ENCODE measurements around the gene ZBTB20. TPM values are rescaled to one million over a fixed set of nuclear protein-coding genes. Genes with fewer than 3 reads are reported as not detected.

The ZBTB20 gene
- total RNA-seq, 1 donor from 2014 or later = 19.1 TPM

DNA sequence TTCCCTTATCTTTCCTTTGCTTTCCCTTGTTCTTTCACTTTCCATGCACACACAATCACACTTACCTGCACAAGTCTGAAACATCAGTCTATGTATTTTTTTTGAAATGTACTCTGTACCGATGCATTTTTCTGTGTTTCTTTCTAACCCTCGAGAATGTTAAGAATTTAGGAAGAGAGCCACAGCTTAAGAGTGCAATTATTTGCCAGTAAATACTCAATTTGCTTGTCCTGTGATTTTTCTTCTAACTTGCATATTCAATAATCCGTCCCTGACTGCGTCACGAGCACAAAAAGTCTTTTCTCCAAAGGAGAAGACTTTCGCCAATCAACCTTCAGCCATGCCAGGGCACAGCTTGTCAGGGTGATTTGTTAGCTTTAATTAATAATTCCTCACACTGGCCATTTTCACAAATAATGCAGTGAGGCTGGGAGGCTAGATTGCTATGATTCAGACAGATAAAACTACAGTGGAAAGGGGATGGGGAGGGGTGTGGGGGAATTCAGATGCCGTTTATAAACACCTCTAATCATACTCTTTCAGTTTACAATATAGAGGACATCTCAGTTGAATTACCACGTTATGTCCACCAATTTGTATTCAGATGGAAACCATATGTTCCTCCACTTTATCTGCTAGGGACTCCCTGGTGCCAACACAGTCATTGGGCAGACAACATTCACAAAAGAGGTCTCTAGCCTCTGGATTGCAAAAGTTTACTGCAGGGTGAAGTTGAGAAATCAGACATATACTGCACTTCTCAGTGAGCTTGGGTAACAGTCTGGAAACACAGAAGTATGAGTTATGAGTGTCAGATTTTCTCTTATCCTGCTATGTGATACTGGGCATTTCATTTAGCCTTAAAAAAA lies 388.0 kb downstream of the ZBTB20 start:
- no peak for DNase-seq (ENCODE audit: extremely low spot score, unreplicated experiment)

GRCh38 chr3:114756506-114757279 lies 390.4 kb downstream of the ZBTB20 start:
- no peak for TF ChIP-seq CTCF (IDR thresholded peaks at IDR 0.05)
- DNase-seq (ENCODE audit: extremely low spot score, unreplicated experiment) = no peak

More for the DNA sequence above, 388.0 kb downstream of the ZBTB20 start:
- H3K9me3 Mint-ChIP-seq (ENCODE audit: unreplicated experiment) = no peaks in the 10 kb centered on the region
- H3K4me1 Mint-ChIP-seq (ENCODE audit: unreplicated experiment) = peaks cover 15% of the 10 kb centered on the region
- H3K36me3 Mint-ChIP-seq (ENCODE audit: unreplicated experiment) = no peaks in the 10 kb centered on the region
- no peak for TF ChIP-seq CTCF (IDR thresholded peaks at IDR 0.05)
- peak overlapping the region; percentile 1 for H3K27ac Mint-ChIP-seq (ENCODE audit: unreplicated experiment)
- H3K4me3 Mint-ChIP-seq (ENCODE audit: unreplicated experiment) = no peak overlapping the region
- no peaks in the 10 kb centered on the region for H3K27me3 Mint-ChIP-seq (ENCODE audit: unreplicated experiment)

DNA sequence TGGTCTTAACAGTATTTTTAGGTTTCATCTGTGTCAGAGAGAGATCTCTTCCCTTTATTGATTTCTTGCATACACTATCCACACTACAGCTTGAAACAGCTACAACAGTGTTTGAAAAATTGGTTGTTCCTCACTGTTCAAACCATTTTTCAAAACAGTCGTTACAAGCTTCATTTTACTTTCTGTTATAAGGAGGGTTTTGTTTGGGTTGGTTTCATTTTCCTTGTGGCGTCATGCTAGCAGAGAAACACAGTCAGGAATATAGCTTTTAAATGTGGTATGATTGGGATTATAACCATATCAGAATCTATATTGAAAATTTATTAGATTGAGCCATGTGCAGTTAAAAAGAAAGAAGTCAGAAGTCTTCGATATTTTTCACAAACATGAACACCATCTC lies 400.6 kb downstream of the ZBTB20 start:
- peaks cover 2% of the 10 kb centered on the region for H3K36me3 Mint-ChIP-seq (ENCODE audit: unreplicated experiment)
- DNase-seq (ENCODE audit: extremely low spot score, unreplicated experiment) = no peak
- peaks cover 12% of the 10 kb centered on the region for H3K4me1 Mint-ChIP-seq (ENCODE audit: unreplicated experiment)
- peak overlapping the region; percentile 65 for H3K27ac Mint-ChIP-seq (ENCODE audit: unreplicated experiment)
- TF ChIP-seq CTCF (IDR thresholded peaks at IDR 0.05) = no peak
- H3K9me3 Mint-ChIP-seq (ENCODE audit: unreplicated experiment) = no peaks in the 10 kb centered on the region
- H3K27me3 Mint-ChIP-seq (ENCODE audit: unreplicated experiment) = no peaks in the 10 kb centered on the region
- no peak overlapping the region for H3K4me3 Mint-ChIP-seq (ENCODE audit: unreplicated experiment)

More at GRCh38 chr3:114756506-114757279, 390.4 kb downstream of the ZBTB20 start:
- Mint-ChIP-seq H3K36me3 (ENCODE audit: unreplicated experiment) (no peaks in the 10 kb centered on the region), H3K27me3 (ENCODE audit: unreplicated experiment) (no peaks in the 10 kb centered on the region), H3K27ac (ENCODE audit: unreplicated experiment) (no peak overlapping the region), H3K4me3 (ENCODE audit: unreplicated experiment) (no peak overlapping the region), H3K4me1 (ENCODE audit: unreplicated experiment) (peaks cover 16% of the 10 kb centered on the region), H3K9me3 (ENCODE audit: unreplicated experiment) (no peaks in the 10 kb centered on the region)

GRCh38 chr3:114745322-114746240 lies 401.5 kb downstream of the ZBTB20 start:
- H3K27me3 Mint-ChIP-seq (ENCODE audit: unreplicated experiment) = no peaks in the 10 kb centered on the region
- H3K9me3 Mint-ChIP-seq (ENCODE audit: unreplicated experiment) = no peaks in the 10 kb centered on the region
- H3K36me3 Mint-ChIP-seq (ENCODE audit: unreplicated experiment) = peaks cover 2% of the 10 kb centered on the region
- no peak for DNase-seq (ENCODE audit: extremely low spot score, unreplicated experiment)
- peaks cover 19% of the 10 kb centered on the region for H3K4me1 Mint-ChIP-seq (ENCODE audit: unreplicated experiment)
- H3K27ac Mint-ChIP-seq (ENCODE audit: unreplicated experiment) = peak overlapping the region; percentile 65
- peak overlapping the region; percentile 30 for H3K4me3 Mint-ChIP-seq (ENCODE audit: unreplicated experiment)
- TF ChIP-seq CTCF (IDR thresholded peaks at IDR 0.05) = no peak
